Measurements from ENCODE around the gene STAT5A.
A peak's percentile ranks its signal among the peaks of the same experiment; 100 is the strongest.

The STAT5A gene

GRCh38 chr17:42284024-42284369 lies 4.3 kb upstream of the STAT5A start:
- TF ChIP-seq CTCF (IDR thresholded peaks at IDR 0.05; ENCODE audit: low read depth, low read length, missing control alignments): no peak
- in situ Hi-C loops (cut with HindIII; ENCODE audit: low sequenced_read_pairs): no loop called here
- H3K4me3 ChIP-seq (ENCODE audit: low read depth, low read length): no peak overlapping the region
- DNase-seq (ENCODE audit: low read depth): no peak

- no peak for DNase-seq (ENCODE audit: low read depth)
- H3K4me3 ChIP-seq (ENCODE audit: low read depth, low read length): no peak overlapping the region
- in situ Hi-C loops (cut with HindIII; ENCODE audit: low sequenced_read_pairs): no loop called here
- TF ChIP-seq CTCF (IDR thresholded peaks at IDR 0.05; ENCODE audit: low read depth, low read length, missing control alignments): no peak
Observed at GRCh38 chr17:42284566-42284965, 3.7 kb upstream of the STAT5A start.

GRCh38 chr17:42285346-42286050 lies 2.8 kb upstream of the STAT5A start:
- in situ Hi-C loops (cut with HindIII; ENCODE audit: low sequenced_read_pairs): no loop called here
- no peak for TF ChIP-seq CTCF (IDR thresholded peaks at IDR 0.05; ENCODE audit: low read depth, low read length, missing control alignments)

GRCh38 chr17:42286411-42287221 lies 1.7 kb upstream of the STAT5A start:
- TF ChIP-seq CTCF (IDR thresholded peaks at IDR 0.05; ENCODE audit: low read depth, low read length, missing control alignments): no peak
- H3K4me3 ChIP-seq (ENCODE audit: low read depth, low read length): no peak overlapping the region
- DNase-seq (ENCODE audit: low read depth): no peak
- in situ Hi-C loops (cut with HindIII; ENCODE audit: low sequenced_read_pairs): no loop called here

More at GRCh38 chr17:42285346-42286050, 2.8 kb upstream of the STAT5A start:
- DNase-seq (ENCODE audit: low read depth): no peak
- H3K4me3 ChIP-seq (ENCODE audit: low read depth, low read length): no peak overlapping the region

GRCh38 chr17:42287305-42287976 lies 857 bp upstream of the STAT5A start:
- peak overlapping the region; percentile 30 for H3K4me3 ChIP-seq (ENCODE audit: low read depth, low read length)
- DNase-seq (ENCODE audit: low read depth): no peak
- in situ Hi-C loops (cut with HindIII; ENCODE audit: low sequenced_read_pairs): no loop called here

More at GRCh38 chr17:42287305-42287976, 857 bp upstream of the STAT5A start:
- no peak for TF ChIP-seq CTCF (IDR thresholded peaks at IDR 0.05; ENCODE audit: low read depth, low read length, missing control alignments)

All from astrocyte of the cerebellum (primary cell).